ENCODE results near the gene YARS1. TPM values are rescaled to one million over a fixed set of nuclear protein-coding genes. Genes with fewer than 3 reads are reported as not detected.

YARS1 gene
- total and polyA plus RNA-seq, 2 experiments from 2014 or later, result 134 to 182 TPM

- no peak for TF ChIP-seq ETS1 (IDR thresholded peaks at IDR 0.05)
These were observed 41.0 kb upstream of the YARS1 start (continued) for GRCh38 chr1:32858136-32858535.

- Histone ChIP-seq H3K4me1 (ENCODE audit: insufficient read depth) (no peaks in the 10 kb centered on the region), H4K20me1 (replicated peaks; ENCODE audit: insufficient read depth) (peaks cover 14% of the 10 kb centered on the region; the same call in 1 of the 2 replicates), H3K79me2 (replicated peaks; ENCODE audit: insufficient read depth) (no peaks in the 10 kb centered on the region), H3K27me3 (ENCODE audit: insufficient read depth) (no peaks in the 10 kb centered on the region), H3K36me3 (ENCODE audit: insufficient read depth) (peaks cover 11% of the 10 kb centered on the region; the same call in 1 of the 2 replicates), H2AFZ (no peak overlapping the region), H3K4me2 (no peak overlapping the region), H3K4me3 (no peak overlapping the region), H3K27ac (ENCODE audit: low read depth) (no peak overlapping the region), H3K9me2 (ENCODE audit: insufficient read depth) (no peaks in the 10 kb centered on the region), H3F3A (replicated peaks; ENCODE audit: low read depth) (no peaks in the 10 kb centered on the region)
- H3K9me3 Mint-ChIP-seq, result no peaks in the 10 kb centered on the region
- H3K27me3 Mint-ChIP-seq (ENCODE audit: insufficient read depth, low read depth, poor library complexity), result peaks cover 3% of the 10 kb centered on the region
- no peak overlapping the region for H3K27ac Mint-ChIP-seq
- no peak for DNase-seq (ENCODE audit: low spot score)
- TF ChIP-seq REST (IDR thresholded peaks at IDR 0.05; ENCODE audit: unreplicated experiment), result peak; percentile 9
- TF ChIP-seq CTCF (conservative IDR thresholded peaks at IDR 0.05; ENCODE audit: low read depth in 2 of 2), result no peak
- no peak for ATAC-seq
- no peak overlapping the region for H3K4me3 Mint-ChIP-seq
- H3K4me1 Mint-ChIP-seq, result no peaks in the 10 kb centered on the region; the same call in 2 of the 3 replicates
- H3K36me3 Mint-ChIP-seq (ENCODE audit: low read depth), result peaks cover 40% of the 10 kb centered on the region
These were observed 38.9 kb upstream of the YARS1 start for GRCh38 chr1:32855861-32856617.
